ENCODE data around the gene TIMP2. TPM values are rescaled to one million over a fixed set of nuclear protein-coding genes. Genes with fewer than 3 reads are reported as not detected.

TIMP2 gene
- total RNA-seq, 1 experiment from 2014 or later, result 29.0 TPM

DNA sequence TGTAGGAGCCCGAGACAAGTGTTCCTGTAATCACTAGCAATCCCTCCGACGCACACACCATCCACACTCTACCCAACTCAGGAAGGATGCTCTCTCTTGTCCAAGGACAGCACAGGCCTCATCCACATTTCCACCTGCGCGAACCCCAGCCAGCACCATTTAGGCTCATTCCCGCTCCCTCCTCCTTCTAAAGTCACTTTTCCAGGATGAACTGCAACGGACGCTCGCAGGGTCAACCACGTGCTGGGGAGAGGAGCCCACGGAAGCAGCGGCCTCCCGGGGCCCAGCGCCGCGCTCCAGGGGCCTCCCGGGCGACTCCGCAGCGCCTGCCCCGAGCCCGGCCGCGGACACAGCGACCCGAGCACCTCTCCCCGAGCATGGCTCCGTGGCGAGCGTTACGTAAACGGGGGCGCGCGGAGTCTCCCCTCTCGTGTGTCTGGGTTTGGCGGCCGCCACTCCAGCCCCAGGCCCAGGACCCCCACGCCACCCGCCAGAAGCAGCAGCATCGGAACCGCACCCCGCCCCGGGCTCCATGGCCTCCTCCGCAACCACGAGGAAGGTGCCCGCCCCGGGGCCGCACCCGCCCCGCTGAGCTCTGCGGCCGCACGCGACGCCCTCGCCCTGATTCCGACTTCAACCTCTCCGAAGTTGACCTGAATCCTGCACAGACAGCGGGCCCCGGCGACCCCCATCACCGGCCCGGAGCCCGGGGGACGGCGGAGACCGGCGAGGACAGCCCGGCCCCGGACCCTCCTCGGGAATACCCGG lies 85.2 kb downstream of the TIMP2 start:
- WGBS (ENCODE audit: extremely low coverage, insufficient read length, low lambda C conversion rate), result no CpG with 5 or more reads among the region's 73 CpGs
- Histone ChIP-seq H3K79me2 (ENCODE audit: insufficient read depth, low read length) (peaks cover 20% of the 10 kb centered on the region; the same call in 1 of the 2 replicates), H4K5ac (ENCODE audit: insufficient read length, low read depth, low read length) (no peak overlapping the region)

More for the DNA sequence above, 85.2 kb downstream of the TIMP2 start:
- no peak overlapping the region for H4K91ac ChIP-seq (ENCODE audit: insufficient read length, low read depth, low read length)
- no peak overlapping the region for H2BK5ac ChIP-seq (ENCODE audit: insufficient read length, low read length)
- H3K9me3 Mint-ChIP-seq, result no peaks in the 10 kb centered on the region
- no peak overlapping the region for H2BK12ac ChIP-seq (ENCODE audit: insufficient read length, low read depth, low read length)
- H3K27ac Mint-ChIP-seq, result peak overlapping the region in 2 of 3 experiments; percentile 4 to 96; a peak in 3 of 7 replicates
- H4K8ac ChIP-seq (replicated peaks; ENCODE audit: insufficient read length, low read depth, low read length), result no peak overlapping the region
- peaks cover 2% of the 10 kb centered on the region; the same call in 1 of the 2 replicates for H3K27me3 Mint-ChIP-seq (ENCODE audit: low read depth)
- H3K56ac ChIP-seq (ENCODE audit: insufficient read length, low read depth, low read length), result no peak overlapping the region
- H3T11ph ChIP-seq (ENCODE audit: low read length), result no peak overlapping the region
- H3K9ac ChIP-seq (ENCODE audit: extremely low read depth, insufficient read length, low read length), result peak overlapping the region; percentile 86
- peak overlapping the region; percentile 86 for H3K14ac ChIP-seq (ENCODE audit: insufficient read depth, low read length)
- DNase-seq, result peak; percentile 54
- TF ChIP-seq, protein P1, sequence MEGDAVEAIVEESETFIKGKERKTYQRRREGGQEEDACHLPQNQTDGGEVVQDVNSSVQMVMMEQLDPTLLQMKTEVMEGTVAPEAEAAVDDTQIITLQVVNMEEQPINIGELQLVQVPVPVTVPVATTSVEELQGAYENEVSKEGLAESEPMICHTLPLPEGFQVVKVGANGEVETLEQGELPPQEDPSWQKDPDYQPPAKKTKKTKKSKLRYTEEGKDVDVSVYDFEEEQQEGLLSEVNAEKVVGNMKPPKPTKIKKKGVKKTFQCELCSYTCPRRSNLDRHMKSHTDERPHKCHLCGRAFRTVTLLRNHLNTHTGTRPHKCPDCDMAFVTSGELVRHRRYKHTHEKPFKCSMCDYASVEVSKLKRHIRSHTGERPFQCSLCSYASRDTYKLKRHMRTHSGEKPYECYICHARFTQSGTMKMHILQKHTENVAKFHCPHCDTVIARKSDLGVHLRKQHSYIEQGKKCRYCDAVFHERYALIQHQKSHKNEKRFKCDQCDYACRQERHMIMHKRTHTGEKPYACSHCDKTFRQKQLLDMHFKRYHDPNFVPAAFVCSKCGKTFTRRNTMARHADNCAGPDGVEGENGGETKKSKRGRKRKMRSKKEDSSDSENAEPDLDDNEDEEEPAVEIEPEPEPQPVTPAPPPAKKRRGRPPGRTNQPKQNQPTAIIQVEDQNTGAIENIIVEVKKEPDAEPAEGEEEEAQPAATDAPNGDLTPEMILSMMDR (conservative IDR thresholded peaks at IDR 0.05), result no peak
- no peak overlapping the region for H2BK15ac ChIP-seq (ENCODE audit: low read depth, low read length)
- H2AFZ ChIP-seq (ENCODE audit: low read length), result no peak overlapping the region
- H3K9me3 ChIP-seq (ENCODE audit: control insufficient read depth, low read depth, low read length), result no peaks in the 10 kb centered on the region
- peaks cover 4% of the 10 kb centered on the region for H3K23me2 ChIP-seq (ENCODE audit: insufficient read length, low read depth, low read length, poor library complexity, severe bottlenecking)
- H2BK20ac ChIP-seq (ENCODE audit: low read depth, low read length, poor library complexity, severe bottlenecking), result no peak overlapping the region
- H3K79me1 ChIP-seq (ENCODE audit: insufficient read depth, low read depth, low read length, poor library complexity, severe bottlenecking), result peaks cover 3% of the 10 kb centered on the region
- H3K4me1 Mint-ChIP-seq, result peaks cover 22% of the 10 kb centered on the region in 2 experiments
- peak overlapping the region; percentile 89 to 91 for H3K4me3 Mint-ChIP-seq
- H3K4me2 ChIP-seq (ENCODE audit: insufficient read depth, insufficient read length, low read length), result peak overlapping the region; percentile 94
- H3K18ac ChIP-seq (ENCODE audit: insufficient read length, low read depth, low read length), result peak overlapping the region; percentile 16
- no peak overlapping the region for H2AK5ac ChIP-seq (ENCODE audit: insufficient read length, low read length)
- peaks cover 25 to 33% (median 30%) of the 10 kb centered on the region in 3 experiments for H3K36me3 Mint-ChIP-seq (ENCODE audit: insufficient read depth in 1 of 3, low read depth in 3 of 3)
- H3K27ac ChIP-seq (ENCODE audit: insufficient read length, low read depth, low read length), result no peak overlapping the region
- H2BK120ac ChIP-seq (ENCODE audit: low read depth, low read length, poor library complexity, severe bottlenecking), result no peak overlapping the region
- H3K4me1 ChIP-seq (ENCODE audit: insufficient read depth, low read length), result no peaks in the 10 kb centered on the region
- no peak overlapping the region; the same call in 1 of the 2 replicates for H3K4ac ChIP-seq (ENCODE audit: low read depth, low read length)
- no peaks in the 10 kb centered on the region for H4K20me1 ChIP-seq (ENCODE audit: control insufficient read depth, insufficient read depth, insufficient read length)
- H3K23ac ChIP-seq (ENCODE audit: insufficient read length, low read depth, low read length), result no peak overlapping the region
- no peaks in the 10 kb centered on the region for H3K27me3 ChIP-seq (ENCODE audit: insufficient read depth, low read length)

Measured in H9 (cell line).